Uterus (tissue), 2 donors: ENCODE measurements around the gene RIPK1.

Source experiments
- CTCF ChIP-seq, 4 experiments: fragments of 200-600 bp in 2 of 4; fragments of 450-650 bp in 2 of 4; sonication (generic) in 2 of 4; IDR thresholded peaks; one replicate each; pipeline ENCODE4 v1.5.1; 2016 to 2019; ENCODE audit warnings: antibody characterized with exemption in 4 of 4, mild to moderate bottlenecking in 2 of 4, moderate library complexity in 1 of 4
- POLR2A ChIP-seq, 2 donors: fragments of 450-650 bp; IDR thresholded peaks; one replicate each; pipeline ENCODE4 v1.6.1; 2016; ENCODE audit warnings: antibody characterized with exemption in 2 of 2, mild to moderate bottlenecking in 1 of 2, moderate library complexity in 1 of 2

DNA sequence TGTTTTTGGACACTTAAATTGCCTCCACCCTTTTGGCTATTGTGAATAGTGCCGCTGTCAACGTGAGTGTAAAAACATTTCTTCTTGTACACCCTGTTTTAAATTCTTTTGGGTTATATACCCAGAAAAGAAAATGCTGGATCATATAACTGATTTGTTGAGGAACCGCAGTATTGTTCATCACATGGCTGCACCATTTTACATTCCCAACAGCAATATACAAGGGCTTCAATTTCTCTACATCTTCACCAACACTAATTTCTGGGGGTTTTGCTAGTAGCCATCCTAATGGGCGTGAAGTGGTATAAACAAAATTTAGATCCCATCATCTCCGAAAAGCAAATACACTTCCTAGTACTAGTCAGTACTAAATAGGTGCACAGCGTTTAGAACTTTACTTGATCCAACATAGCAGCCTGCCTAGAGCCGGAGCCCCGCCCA is 49.6 kb downstream of the RIPK1 start:
- TF ChIP-seq CTCF (IDR thresholded peaks at IDR 0.05) (no peak), POLR2A (IDR thresholded peaks at IDR 0.05) (no peak)
